ENCODE data around the gene DNMBP.
"Not testable (repeated sequence)": the region's sequence is repeated elsewhere in the genome, so short reads cannot be mapped to it uniquely, and the experiment has no call there.

DNMBP gene

GRCh38 chr10:100013621-100014020 lies 3.9 kb upstream of the DNMBP start:
- no peak for DNase-seq

- not testable (repeated sequence) for DNase-seq
Observed at GRCh38 chr10:100011906-100012305, 2.2 kb upstream of the DNMBP start.

- DNase-seq, result no peak
Observed at GRCh38 chr10:100009283-100009792, 409 bp downstream of the DNMBP start.

- DNase-seq, result peak; percentile 29
Observed at GRCh38 chr10:100008708-100009282, 952 bp downstream of the DNMBP start.

- DNase-seq, result peak; percentile 49
Observed at GRCh38 chr10:100008142-100008522, 1.6 kb downstream of the DNMBP start.

GRCh38 chr10:100007231-100008141 lies 2.3 kb downstream of the DNMBP start:
- peak; percentile 14 for DNase-seq

GRCh38 chr10:100006243-100006886 lies 3.4 kb downstream of the DNMBP start:
- peak; percentile 98 for DNase-seq

- DNase-seq, result peak; percentile 33
Observed at GRCh38 chr10:100004805-100005510, 4.8 kb downstream of the DNMBP start.

- DNase-seq, result no peak
Observed at GRCh38 chr10:100000109-100000644, 9.6 kb downstream of the DNMBP start.

GRCh38 chr10:99999319-100000108 lies 10.2 kb downstream of the DNMBP start:
- DNase-seq, result no peak

- DNase-seq, result no peak
Observed at GRCh38 chr10:99998889-99999288, 10.9 kb downstream of the DNMBP start.

- peak; percentile 70 for DNase-seq
Observed at GRCh38 chr10:99996671-99997648, 12.8 kb downstream of the DNMBP start.

- no peak for DNase-seq
Observed at GRCh38 chr10:99995713-99996112, 14.0 kb downstream of the DNMBP start.

- no peak for DNase-seq
Observed at GRCh38 chr10:99995269-99995668, 14.5 kb downstream of the DNMBP start.

GRCh38 chr10:99994801-99995200 lies 14.9 kb downstream of the DNMBP start:
- no peak for DNase-seq

- peak; percentile 94 for DNase-seq
Observed at GRCh38 chr10:99993701-99994689, 15.8 kb downstream of the DNMBP start.

GRCh38 chr10:99985637-99986036 lies 24.1 kb downstream of the DNMBP start:
- DNase-seq, result not testable (repeated sequence)

GRCh38 chr10:99984211-99985034 lies 25.3 kb downstream of the DNMBP start:
- DNase-seq, result peak; percentile 46
